ENCODE measurements around the gene MRPS10.

MRPS10 gene

DNA sequence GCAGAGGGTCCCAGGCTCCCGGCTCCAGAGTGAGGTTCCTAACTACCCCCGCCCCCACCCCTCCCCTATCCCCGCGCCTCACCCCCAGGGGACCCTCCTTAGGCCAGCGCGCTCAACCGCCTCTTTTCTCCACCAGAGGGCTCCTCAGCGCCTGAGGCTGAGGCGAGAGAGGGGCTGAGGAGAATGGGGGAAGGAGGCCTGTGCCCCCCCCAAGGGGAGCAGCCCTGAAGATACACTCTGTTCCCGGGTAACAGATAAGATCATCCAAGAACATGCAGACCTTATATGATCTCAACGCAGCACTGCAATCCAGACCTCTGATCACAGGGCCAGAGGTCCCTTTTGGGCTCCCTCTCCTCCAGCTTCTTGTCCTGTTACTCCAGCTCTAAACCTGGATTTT lies 43.3 kb upstream of the MRPS10 start:
- TF ChIP-seq, protein P1, sequence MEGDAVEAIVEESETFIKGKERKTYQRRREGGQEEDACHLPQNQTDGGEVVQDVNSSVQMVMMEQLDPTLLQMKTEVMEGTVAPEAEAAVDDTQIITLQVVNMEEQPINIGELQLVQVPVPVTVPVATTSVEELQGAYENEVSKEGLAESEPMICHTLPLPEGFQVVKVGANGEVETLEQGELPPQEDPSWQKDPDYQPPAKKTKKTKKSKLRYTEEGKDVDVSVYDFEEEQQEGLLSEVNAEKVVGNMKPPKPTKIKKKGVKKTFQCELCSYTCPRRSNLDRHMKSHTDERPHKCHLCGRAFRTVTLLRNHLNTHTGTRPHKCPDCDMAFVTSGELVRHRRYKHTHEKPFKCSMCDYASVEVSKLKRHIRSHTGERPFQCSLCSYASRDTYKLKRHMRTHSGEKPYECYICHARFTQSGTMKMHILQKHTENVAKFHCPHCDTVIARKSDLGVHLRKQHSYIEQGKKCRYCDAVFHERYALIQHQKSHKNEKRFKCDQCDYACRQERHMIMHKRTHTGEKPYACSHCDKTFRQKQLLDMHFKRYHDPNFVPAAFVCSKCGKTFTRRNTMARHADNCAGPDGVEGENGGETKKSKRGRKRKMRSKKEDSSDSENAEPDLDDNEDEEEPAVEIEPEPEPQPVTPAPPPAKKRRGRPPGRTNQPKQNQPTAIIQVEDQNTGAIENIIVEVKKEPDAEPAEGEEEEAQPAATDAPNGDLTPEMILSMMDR (IDR thresholded peaks at IDR 0.05; ENCODE audit: low read depth, low read length) = peak; percentile 79
- H3K4me3 ChIP-seq (ENCODE audit: low read depth, low read length) = peak overlapping the region; percentile 39
- peak overlapping the region; percentile 53 for H3K27ac ChIP-seq
- peak; percentile 87 for DNase-seq
- peaks cover 4% of the 10 kb centered on the region for H3K36me3 ChIP-seq
- H3K9me3 ChIP-seq (ENCODE audit: severe bottlenecking) = no peaks in the 10 kb centered on the region
- no peaks in the 10 kb centered on the region for H3K27me3 ChIP-seq (ENCODE audit: insufficient read depth, low read depth, severe bottlenecking)

GRCh38 chr6:42260396-42260888 lies 42.8 kb upstream of the MRPS10 start:
- peak overlapping the region; percentile 53 for H3K27ac ChIP-seq

GRCh38 chr6:42259841-42260395 lies 42.3 kb upstream of the MRPS10 start:
- TF ChIP-seq, protein P1 (IDR thresholded peaks at IDR 0.05; ENCODE audit: low read depth, low read length) = no peak
- Histone ChIP-seq H3K4me3 (ENCODE audit: low read depth, low read length) (no peak overlapping the region; the same call in 1 of the 2 replicates), H3K27me3 (ENCODE audit: insufficient read depth, low read depth, severe bottlenecking) (no peaks in the 10 kb centered on the region), H3K9me3 (ENCODE audit: severe bottlenecking) (no peaks in the 10 kb centered on the region), H3K27ac (peak overlapping the region; percentile 53), H3K36me3 (peaks cover 4% of the 10 kb centered on the region)
- DNase-seq = no peak

More at GRCh38 chr6:42260396-42260888, 42.8 kb upstream of the MRPS10 start:
- peaks cover 4% of the 10 kb centered on the region for H3K36me3 ChIP-seq
- H3K4me3 ChIP-seq (ENCODE audit: low read depth, low read length) = peak overlapping the region; percentile 39
- H3K27me3 ChIP-seq (ENCODE audit: insufficient read depth, low read depth, severe bottlenecking) = no peaks in the 10 kb centered on the region
- H3K9me3 ChIP-seq (ENCODE audit: severe bottlenecking) = no peaks in the 10 kb centered on the region
- TF ChIP-seq, protein P1 (IDR thresholded peaks at IDR 0.05; ENCODE audit: low read depth, low read length) = peak; percentile 54
- DNase-seq = peak; percentile 91

- H3K27me3 ChIP-seq (ENCODE audit: insufficient read depth, low read depth, severe bottlenecking) = no peaks in the 10 kb centered on the region
- H3K27ac ChIP-seq = no peak overlapping the region
- no peak overlapping the region for H3K4me3 ChIP-seq (ENCODE audit: low read depth, low read length)
- TF ChIP-seq, protein P1 (IDR thresholded peaks at IDR 0.05; ENCODE audit: low read depth, low read length) = no peak
- no peak for DNase-seq
- H3K36me3 ChIP-seq = peaks cover 9% of the 10 kb centered on the region
- H3K9me3 ChIP-seq (ENCODE audit: severe bottlenecking) = no peaks in the 10 kb centered on the region
Observed at GRCh38 chr6:42259286-42259685, 41.6 kb upstream of the MRPS10 start.

GRCh38 chr6:42257614-42258013 lies 40.0 kb upstream of the MRPS10 start:
- Histone ChIP-seq H3K4me3 (ENCODE audit: low read depth, low read length) (no peak overlapping the region), H3K27me3 (ENCODE audit: insufficient read depth, low read depth, severe bottlenecking) (no peaks in the 10 kb centered on the region), H3K27ac (no peak overlapping the region), H3K36me3 (peaks cover 22% of the 10 kb centered on the region), H3K9me3 (ENCODE audit: severe bottlenecking) (no peaks in the 10 kb centered on the region)
- no peak for DNase-seq
- TF ChIP-seq, protein P1 (IDR thresholded peaks at IDR 0.05; ENCODE audit: low read depth, low read length) = no peak

DNA sequence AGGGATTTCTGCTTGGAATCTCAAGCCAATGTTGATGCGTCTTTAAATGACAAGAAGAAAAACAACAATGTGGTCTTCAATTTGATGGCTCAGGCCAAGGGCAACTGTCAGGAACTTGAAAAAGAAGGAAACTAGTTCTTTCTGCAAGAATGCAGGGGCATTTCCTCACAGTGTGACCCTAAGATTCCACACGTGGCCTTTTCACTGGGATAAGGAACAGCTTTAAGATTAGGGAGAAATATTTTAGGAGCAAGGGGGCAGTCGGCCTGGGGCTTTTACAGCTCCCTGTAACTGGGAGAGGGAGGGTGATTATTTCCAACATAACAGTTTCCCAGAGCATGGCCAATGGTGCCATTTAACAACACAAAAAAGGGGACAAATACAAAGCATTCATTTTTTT lies 39.4 kb upstream of the MRPS10 start:
- no peaks in the 10 kb centered on the region for H3K27me3 ChIP-seq (ENCODE audit: insufficient read depth, low read depth, severe bottlenecking)
- TF ChIP-seq, protein P1 (IDR thresholded peaks at IDR 0.05; ENCODE audit: low read depth, low read length) = no peak
- peaks cover 22% of the 10 kb centered on the region for H3K36me3 ChIP-seq
- H3K27ac ChIP-seq = no peak overlapping the region
- no peak for DNase-seq
- H3K4me3 ChIP-seq (ENCODE audit: low read depth, low read length) = no peak overlapping the region
- H3K9me3 ChIP-seq (ENCODE audit: severe bottlenecking) = no peaks in the 10 kb centered on the region

Data from WERI-Rb-1 (cell line).